GM11168 (cell line): Measurements from ENCODE around the gene UNC5A.

Experiments
- in situ Hi-C: fragments of 300-500 bp; cut with MboI; formaldehyde crosslinking; loops from one replicate; pipeline ENCODE4 v1.12.0; 2022; ENCODE audit warnings: low sequenced_read_pairs; ENCODE audit not compliant: unreplicated experiment

Gene UNC5A

GRCh38 chr5:176781054-176781375 lies 29.3 kb upstream of the UNC5A start:
- in situ Hi-C loops = no loop called here

DNA sequence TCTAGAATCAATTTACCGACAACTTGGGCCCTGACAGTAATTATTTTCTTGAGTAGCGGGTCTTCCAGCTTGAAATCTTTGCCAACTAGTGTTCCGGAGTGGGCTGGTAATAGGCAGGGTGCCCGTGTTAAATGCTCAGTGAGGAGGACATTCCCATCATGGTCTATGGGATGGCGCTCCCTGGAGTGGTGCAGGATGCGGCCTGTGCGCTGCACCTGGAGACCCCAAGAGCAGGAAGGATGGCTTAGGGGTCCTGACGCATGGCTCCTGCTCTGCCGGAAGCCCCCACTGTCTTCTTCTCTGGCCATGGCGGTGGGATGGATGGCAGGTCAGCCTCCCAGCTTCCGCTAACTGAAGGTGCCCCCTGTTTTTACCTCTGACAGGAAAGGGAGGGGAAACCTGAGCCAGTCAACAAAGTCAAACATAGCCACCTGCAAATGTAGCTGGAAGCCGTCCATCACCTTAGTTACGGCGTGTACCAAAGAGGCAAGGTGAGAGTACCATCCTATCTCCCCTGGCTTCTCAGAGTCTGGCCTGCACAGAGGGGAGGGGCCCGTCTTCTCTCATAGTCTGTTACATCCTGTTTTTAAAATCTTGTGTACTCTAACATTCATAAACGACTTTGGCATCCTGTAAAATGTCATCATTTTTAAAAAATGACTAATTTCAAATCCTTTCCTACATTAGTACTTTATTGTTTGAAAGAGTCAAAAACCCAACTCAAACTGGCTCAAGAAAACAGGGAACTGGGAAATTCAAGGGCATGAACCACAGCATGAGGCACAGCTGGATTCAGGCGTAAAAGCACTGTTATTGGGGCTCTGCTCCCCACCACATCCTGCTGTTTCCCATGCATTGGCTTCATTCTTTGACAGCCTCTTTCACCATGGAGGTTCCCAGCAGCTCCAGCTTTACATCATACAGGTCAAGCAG lies 28.5 kb upstream of the UNC5A start:
- in situ Hi-C loops = no loop called here

DNA sequence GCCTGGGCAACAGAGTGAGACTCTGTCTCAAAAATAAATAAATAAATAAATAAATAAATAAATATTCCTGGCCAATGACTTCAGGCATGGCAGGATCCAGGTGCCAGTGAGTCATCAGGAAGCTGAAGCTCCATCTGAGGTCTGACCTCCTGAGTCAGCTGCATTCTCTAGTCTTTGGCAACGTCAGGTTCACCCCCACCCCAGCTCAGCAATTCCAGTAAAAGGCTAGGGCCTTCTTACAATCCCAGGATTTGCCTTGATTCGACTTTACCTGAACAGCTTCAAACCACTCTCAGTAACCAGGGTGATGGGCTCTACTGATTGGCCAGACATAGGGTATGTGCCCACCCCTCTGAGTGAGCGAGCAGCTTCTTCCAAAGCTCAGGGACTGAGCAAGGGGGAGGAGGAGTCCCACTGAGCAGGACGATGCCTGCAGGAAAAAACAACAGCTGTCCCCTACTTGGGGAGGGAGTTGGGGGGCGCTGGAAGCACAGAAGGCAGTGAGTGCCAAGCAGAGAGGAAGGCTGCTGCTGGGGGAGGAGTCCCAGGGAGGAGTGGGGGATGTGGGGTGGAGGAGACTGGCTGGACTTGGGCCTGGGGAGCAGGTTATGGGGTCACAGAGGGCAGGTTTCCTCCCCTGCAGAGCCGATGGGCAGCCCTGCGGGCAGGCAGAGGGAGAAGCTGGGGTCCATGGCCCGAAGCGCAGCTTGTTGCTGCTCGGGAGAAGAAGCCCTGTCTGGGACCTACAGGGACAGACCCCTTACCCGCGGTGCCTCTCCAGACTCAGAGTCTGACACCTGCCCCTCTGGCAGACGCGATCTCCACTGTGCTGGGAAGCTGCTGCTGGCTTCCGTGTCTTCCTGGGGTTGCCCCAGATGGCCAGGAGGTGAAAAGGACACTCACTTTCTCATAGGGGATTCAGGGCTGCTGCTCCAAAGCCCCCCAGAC lies 25.9 kb upstream of the UNC5A start:
- in situ Hi-C loops = no loop called here

- in situ Hi-C loops = no loop called here
Observed at GRCh38 chr5:176785184-176786145, 24.9 kb upstream of the UNC5A start.

DNA sequence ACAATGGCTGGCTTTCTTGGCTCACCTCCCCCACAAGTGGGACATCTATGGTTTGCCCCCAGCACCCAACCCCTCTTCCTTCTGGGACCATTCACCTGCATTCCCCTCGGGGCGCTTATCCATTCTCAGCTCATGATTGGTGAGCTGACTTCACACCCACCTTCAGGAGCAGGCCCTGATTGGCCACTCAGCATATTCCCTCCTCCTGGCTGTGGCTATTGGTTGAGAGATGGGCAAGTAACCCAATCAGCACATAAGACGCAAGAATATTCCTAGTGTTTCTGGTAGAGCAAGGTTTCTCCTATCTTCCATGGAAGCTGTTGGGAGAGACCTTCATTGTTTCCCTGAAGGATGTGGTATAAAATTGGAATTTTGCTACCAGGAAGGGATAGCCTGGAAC lies 22.7 kb upstream of the UNC5A start:
- in situ Hi-C loops = no loop called here

GRCh38 chr5:176788091-176788490 lies 22.3 kb upstream of the UNC5A start:
- in situ Hi-C loops = no loop called here

GRCh38 chr5:176788941-176789872 lies 21.2 kb upstream of the UNC5A start:
- in situ Hi-C loops = no loop called here

DNA sequence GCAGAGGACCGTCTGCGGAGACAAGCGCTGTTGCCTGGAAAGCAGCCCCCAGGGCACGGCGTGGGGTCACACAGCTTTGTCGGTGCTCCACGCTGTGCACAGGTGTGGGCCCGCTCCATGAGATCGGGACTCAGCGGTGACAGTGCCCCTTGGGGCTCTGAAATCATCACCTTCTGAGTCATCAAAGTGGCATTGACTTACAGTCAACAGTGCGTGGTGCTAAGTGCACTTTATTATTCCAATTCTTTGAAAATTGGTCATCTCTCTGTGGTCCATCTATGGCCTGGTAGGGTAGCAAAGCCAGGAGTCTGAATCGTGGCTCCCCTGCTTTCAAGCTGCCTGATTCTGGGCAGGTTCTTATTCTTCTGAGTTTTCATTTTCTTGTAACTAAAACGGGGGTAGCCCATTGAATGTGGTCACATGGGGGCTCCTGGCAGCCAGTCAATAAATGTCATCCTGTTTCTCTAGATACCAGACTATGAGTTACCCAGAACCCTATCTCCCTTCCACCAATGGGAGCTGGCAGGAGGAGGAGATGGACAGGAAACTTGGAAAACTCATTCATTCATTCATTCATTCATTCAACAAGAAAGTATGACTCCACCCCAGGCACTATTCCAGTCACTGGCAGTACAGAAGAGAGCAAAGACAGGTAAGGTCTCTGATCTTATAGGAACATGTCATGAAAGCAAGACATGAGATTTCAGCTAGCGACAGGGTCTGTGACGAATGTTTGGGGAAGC lies 20.3 kb upstream of the UNC5A start:
- in situ Hi-C loops = no loop called here

DNA sequence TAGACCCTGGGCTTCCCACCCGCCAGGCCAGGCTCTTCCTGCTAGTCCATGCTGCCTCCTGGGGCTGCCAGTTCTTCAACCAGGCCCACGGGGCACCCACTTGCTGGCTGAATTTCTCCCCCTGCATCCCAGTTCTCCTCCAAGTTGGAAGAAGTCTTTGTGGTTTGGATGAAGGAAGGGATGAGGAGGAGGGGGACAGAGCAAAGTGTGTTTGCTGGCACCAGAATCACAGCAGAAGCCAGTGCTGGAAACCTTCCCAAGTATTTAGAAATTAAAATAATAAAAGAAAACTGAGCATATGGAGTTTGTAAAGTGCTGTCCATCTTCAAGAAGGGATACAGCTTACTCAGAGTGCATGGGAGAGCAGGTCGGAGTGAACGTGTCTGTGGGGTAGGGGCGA lies 19.4 kb upstream of the UNC5A start:
- in situ Hi-C loops = no loop called here

GRCh38 chr5:176792655-176793342 lies 17.6 kb upstream of the UNC5A start:
- in situ Hi-C loops = no loop called here

DNA sequence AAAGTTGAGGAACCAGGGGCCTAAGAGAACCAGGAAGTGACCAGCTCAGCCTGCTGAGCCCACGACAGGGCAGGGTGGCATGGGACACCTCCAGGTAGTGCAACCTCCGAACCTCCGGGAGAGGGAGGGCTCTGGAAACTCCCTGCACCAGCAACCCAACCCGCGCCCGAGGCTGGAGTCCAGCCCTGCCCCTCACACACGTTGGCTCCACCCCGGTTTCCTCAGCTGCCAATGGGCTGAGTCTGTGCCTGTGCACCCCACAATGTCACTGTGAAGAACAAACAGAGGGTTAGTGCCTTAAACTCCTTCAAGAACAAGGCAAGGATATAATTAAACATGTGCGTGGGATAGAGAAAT lies 17.0 kb upstream of the UNC5A start:
- in situ Hi-C loops = no loop called here

DNA sequence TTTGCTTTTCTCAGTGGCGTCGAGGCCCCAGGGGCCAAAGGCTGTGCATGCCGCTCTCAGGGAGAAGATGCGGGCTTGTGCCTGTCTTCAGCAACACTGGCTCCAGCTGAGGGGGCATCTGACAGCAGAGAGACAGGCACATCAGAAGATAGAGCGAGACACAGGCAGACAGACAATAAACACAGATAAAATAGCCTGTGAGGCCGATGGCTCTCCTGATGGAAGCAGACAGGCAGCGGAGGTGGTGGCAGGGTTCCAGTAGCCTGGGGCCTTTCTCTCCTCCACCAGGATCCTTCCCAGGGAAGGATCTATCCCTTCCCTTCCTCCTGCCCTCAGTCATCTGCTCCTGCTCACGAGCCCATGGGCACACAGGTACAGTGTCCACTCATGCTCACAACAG lies 16.6 kb upstream of the UNC5A start:
- in situ Hi-C loops = no loop called here

- in situ Hi-C loops = no loop called here
Observed at GRCh38 chr5:176794509-176794908, 15.8 kb upstream of the UNC5A start.

DNA sequence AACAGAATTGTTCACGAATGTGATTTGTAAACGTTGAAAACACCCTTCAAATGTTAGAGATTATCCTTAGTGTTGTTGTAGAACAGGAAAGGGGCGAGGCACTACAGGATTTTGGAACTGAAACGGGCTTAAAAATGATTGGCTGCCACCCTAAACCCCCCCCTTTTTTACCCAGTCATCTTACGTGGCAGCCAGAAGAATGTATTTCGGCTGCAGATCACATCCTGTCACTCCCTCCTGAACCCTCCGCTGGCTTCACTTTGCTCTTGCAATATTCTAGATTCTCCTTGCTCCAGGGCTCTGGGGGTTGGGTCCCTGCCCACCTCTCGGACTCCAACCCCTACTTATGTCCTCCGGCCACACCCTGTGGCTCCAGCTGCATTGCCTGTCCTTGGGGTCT lies 13.9 kb upstream of the UNC5A start:
- in situ Hi-C loops = no loop called here

- in situ Hi-C loops = no loop called here
Observed at GRCh38 chr5:176796970-176797369, 13.4 kb upstream of the UNC5A start.

DNA sequence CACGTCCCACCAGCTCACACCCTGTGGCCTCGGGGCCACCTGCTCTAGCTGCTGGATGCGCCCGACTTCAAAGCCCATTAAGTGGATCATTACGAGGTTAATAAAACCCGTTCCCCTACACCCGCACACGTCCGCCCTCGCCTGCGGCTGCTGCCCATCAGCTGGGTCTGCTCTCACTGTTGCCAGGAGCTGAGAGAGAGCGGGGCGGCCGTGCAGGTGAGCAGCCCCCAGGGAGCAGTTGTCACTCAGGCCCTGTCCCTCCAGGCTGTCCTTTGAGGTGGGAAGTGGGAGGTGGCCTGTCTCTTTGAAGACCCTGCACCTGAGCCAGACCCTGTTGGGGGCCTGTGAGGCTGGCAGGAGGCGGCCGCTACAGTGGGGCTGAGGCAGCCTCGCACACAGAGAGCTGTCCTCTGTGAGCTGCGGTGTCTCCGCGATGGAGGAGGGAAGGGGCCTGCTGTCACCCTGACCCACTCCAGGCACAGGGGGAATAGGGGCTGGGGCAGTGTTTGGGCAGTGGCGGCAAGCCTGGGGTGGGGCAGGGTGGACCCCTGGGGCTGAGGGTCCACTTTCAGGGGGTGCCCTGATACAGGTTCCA lies 12.8 kb upstream of the UNC5A start:
- in situ Hi-C loops = no loop called here

DNA sequence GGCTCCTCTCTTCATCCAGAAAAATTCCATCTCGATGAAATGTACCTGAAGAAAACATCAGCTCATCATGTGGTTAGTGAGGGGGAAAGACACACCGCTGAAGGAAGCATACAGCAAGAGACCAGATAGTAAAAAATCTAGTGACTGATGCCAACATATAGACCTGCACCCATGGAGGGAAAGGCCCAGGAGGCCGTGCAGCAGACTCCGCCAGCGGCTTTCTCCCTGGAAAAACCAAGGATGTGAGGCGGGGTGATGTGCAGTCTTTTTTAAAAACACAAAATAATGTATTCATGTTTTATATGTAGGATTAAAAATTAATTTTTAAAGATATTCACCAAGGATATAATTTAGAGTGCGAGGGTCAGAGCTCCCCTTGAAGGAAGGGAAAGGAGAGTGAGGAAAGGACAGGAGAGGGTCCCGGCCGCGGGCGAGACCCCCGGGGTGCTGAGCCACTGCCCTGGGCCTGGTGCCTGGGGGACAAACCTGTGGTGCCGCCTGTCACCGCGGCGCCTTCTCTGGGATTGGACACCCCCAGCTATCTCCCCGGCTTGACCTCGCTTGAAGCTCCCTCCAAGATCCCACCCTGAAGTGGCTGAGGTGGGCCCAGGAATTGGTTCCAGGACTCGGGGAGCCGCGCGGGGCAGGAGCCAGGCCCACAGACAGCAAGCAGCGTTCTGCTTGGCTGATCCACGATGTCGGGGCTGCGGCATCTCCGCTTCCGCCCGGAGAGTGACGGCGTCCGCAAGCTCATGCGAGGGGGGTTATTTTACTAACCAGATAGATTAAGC lies 12.1 kb upstream of the UNC5A start:
- in situ Hi-C loops = no loop called here
